Kidney (tissue), 14 donors: ENCODE results near the gene WAPL. TPM values are rescaled to one million over a fixed set of nuclear protein-coding genes. Genes with fewer than 3 reads are reported as not detected.

Source experiments
- DNase-seq, 5 donors: peaks; one replicate each; pipeline ENCODE4 v3.0.0-alpha.2; 2013 to 2020
- FAIRE-seq: peaks from 2 replicates; lab custom pipeline; 2012; peaks lifted over from hg19 to GRCh38; lab: Jason Lieb, UNC
- H3K27ac ChIP-seq, 2 donors: one replicate each; pipeline ENCODE4 v1.7.0; 2013; ENCODE audit warnings: low read depth in 2 of 2, low read length in 2 of 2, inconsistent platforms in 1 of 2
- H3K27me3 ChIP-seq: one replicate; pipeline ENCODE4 v1.7.1; 2013; ENCODE audit warnings: low read length, inconsistent platforms; ENCODE audit not compliant: control insufficient read depth, insufficient read depth
- H3K36me3 ChIP-seq, 3 donors: one replicate each; pipeline versions ENCODE4 v1.7.0 to v1.7.1; 2013; ENCODE audit warnings: low read length in 3 of 3, control low read depth in 1 of 3, inconsistent platforms in 1 of 3; ENCODE audit not compliant: insufficient read depth in 3 of 3, control insufficient read depth in 2 of 3
- H3K4me1 ChIP-seq, 3 donors: one replicate each; pipeline versions ENCODE4 v1.7.0 to v1.7.1; 2013; ENCODE audit warnings: low read length in 3 of 3, inconsistent platforms in 1 of 3, low read depth in 1 of 3; ENCODE audit not compliant: control insufficient read depth in 2 of 3, insufficient read depth in 2 of 3
- H3K4me3 ChIP-seq, 3 donors: one replicate each; pipeline versions ENCODE4 v1.7.0 to v1.8.1; 2013; ENCODE audit warnings: low read length in 3 of 3, control low read depth in 1 of 3, inconsistent platforms in 1 of 3
- H3K9ac ChIP-seq, 3 donors: one replicate each; pipeline versions ENCODE4 v1.7.0 to v1.7.1; 2013; ENCODE audit warnings: low read length in 3 of 3, control low read depth in 1 of 3, inconsistent platforms in 1 of 3
- H3K9me3 ChIP-seq, 3 donors: one replicate each; pipeline versions ENCODE4 v1.7.0 to v1.7.1; 2013; ENCODE audit warnings: low read length in 3 of 3, control low read depth in 1 of 3, inconsistent platforms in 1 of 3; ENCODE audit not compliant: control insufficient read depth in 2 of 3, insufficient read depth in 1 of 3
- CTCF ChIP-seq: IDR thresholded peaks from 3 replicates; pipeline ENCODE4 v1.5.1; 2012; ENCODE audit warnings: mild to moderate bottlenecking, moderate library complexity, borderline replicate concordance; ENCODE audit not compliant: insufficient read depth; ENCODE audit errors: extremely low read depth
- intact Hi-C: fragments of 100-400 bp; cut with DNase I; formaldehyde crosslinking; loops from one replicate; pipeline ENCODE4 v1.11.1; 2022
- polyA plus RNA-seq: library from polyadenylated mRNA; stranded (reverse); fragments of 350-450 nt; fragmentation: Illumina TruSeq; extraction: RNeasy Lipid Tissue Mini Kit (QIAGEN cat#74804); gene quantifications from one replicate; pipeline ENCODE4 v1.2.3, GENCODE V29; 2014; ENCODE audit warnings: low read depth, low replicate concordance; ENCODE audit not compliant: insufficient read depth
- total RNA-seq: library from RNA; stranded (reverse); fragmentation: NEBNext Ultra II Directional; extraction: Animal tissue kit (Norgen Biotek cat#: 25700); gene quantifications from one replicate; pipeline ENCODE4 v1.2.1, GENCODE V29; 2021
- donor health status: control.
- donor health status: control.
- donor health status: control.
- donor health status: control.
- donor health status: control.
- donor health status: DM: yes; HTN: yes; CAD: no.
- donor health status: Normal renal cell carcinoma (clear cell type).

Gene WAPL
- total and polyA plus RNA-seq, 2 donors from 2014 or later = 17.6 to 34.7 TPM

GRCh38 chr10:86385806-86386205 lies 135.8 kb downstream of the WAPL start:
- Histone ChIP-seq H3K27ac (no peak overlapping the region), H3K27me3 (peaks cover 10% of the 10 kb centered on the region), H3K4me3 (no peak overlapping the region), H3K9ac (no peak overlapping the region), H3K9me3 (no peaks in the 10 kb centered on the region), H3K4me1 (no peaks in the 10 kb centered on the region), H3K36me3 (no peaks in the 10 kb centered on the region)
- no peak for DNase-seq
- FAIRE-seq = no peak
- intact Hi-C loops = no loop called here
- no peak for TF ChIP-seq CTCF

Other genes starting within 250 kb of the WAPL start
- gene GRID1, start 155.0 kb downstream of the WAPL start, total RNA-seq = 1.4 TPM
- gene GRID1, start 155.0 kb downstream of the WAPL start, polyA plus RNA-seq = 0.37 TPM
- not detected for gene OPN4, start 132.8 kb upstream of the WAPL start, total RNA-seq
- not detected for gene OPN4, start 132.8 kb upstream of the WAPL start, polyA plus RNA-seq
- 7.7 TPM for gene LDB3, start 146.7 kb upstream of the WAPL start, total RNA-seq
- gene LDB3, start 146.7 kb upstream of the WAPL start, polyA plus RNA-seq = 3.3 TPM
- gene BMPR1A, start 234.8 kb upstream of the WAPL start, total RNA-seq = 37.4 TPM
- 7.9 TPM for gene BMPR1A, start 234.8 kb upstream of the WAPL start, polyA plus RNA-seq